Fibroblast of skin of left quadriceps (primary cell): ENCODE measurements around the gene ECHDC1.
"Not testable (repeated sequence)": the region's sequence is repeated elsewhere in the genome, so short reads cannot be mapped to it uniquely, and the experiment has no call there.

ENCODE experiments used
- DNase-seq, 2 experiments: peaks; one replicate each; pipeline ENCODE4 v3.0.0-alpha.2; 2013; ENCODE audit warnings: low read depth in 2 of 2

The ECHDC1 gene, protein sequence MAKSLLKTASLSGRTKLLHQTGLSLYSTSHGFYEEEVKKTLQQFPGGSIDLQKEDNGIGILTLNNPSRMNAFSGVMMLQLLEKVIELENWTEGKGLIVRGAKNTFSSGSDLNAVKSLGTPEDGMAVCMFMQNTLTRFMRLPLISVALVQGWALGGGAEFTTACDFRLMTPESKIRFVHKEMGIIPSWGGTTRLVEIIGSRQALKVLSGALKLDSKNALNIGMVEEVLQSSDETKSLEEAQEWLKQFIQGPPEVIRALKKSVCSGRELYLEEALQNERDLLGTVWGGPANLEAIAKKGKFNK

DNA sequence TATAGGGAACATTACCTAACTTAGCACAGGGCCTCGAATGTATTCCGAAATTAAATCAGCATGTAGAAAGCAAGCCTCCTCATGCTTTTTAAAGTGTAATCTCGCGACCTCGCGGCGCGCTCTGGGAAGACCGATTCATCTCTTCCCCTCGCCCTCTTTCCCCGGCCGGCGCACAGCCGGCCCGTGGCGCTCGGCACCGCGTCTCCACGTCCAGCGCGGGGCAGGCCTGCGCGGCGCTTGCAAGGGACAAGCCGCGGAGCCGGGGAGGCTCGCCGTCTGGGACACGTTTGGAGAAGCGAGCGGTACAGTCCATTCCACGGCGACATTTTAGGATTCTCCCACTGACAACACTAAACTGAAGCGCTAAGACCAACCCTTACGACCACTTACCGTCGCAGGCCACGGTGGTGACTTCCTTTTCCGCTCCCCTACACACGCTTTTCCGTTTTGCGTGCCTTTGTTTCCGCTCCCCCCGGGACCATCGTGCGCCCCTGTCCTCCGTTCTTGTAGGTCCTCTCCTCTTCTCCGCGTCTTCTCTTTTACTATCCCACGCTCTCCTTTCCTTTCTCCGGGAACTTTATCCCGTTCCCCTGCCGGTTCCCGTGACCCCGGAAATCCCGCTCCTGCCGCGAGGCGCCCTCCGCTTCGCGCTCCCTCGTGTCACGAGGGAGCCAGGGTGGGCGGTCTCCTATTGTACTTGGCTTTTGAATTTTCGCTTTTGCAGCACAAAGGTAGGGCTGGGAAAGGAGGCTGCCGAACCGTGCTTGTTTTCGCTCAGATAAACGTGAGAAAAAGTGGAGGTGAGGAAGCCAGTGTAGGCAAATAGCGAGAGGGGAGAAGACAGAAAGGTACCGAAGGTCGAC, at the start of gene ECHDC1:
ECHDC1 (minus strand) TSS at position 664 of the 863 bp plus-strand sequence. CDS start 12,581 bp downstream, outside the sequence.
- DNase-seq: peak; percentile 32 to 34

DNA sequence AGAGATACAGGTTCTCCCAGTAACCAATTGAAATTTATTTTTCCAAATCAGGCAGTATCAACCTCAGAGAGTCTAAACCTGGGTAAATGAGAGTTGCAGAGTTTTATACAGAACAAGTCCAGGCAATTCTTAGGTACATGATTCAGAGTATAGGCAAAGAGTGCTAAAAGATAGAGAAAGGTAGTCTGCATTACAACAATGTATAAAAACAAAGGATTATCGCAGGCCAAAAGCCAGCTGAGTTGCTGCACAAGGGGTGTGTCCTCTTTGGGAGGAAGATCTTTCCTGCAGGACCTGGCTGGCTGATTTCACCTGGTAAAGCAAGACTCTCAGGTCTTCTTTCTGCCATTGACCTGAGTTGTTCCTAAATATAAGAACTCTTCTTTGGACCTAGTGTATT, 48.9 kb upstream of the ECHDC1 start:
- no peak for DNase-seq

DNA sequence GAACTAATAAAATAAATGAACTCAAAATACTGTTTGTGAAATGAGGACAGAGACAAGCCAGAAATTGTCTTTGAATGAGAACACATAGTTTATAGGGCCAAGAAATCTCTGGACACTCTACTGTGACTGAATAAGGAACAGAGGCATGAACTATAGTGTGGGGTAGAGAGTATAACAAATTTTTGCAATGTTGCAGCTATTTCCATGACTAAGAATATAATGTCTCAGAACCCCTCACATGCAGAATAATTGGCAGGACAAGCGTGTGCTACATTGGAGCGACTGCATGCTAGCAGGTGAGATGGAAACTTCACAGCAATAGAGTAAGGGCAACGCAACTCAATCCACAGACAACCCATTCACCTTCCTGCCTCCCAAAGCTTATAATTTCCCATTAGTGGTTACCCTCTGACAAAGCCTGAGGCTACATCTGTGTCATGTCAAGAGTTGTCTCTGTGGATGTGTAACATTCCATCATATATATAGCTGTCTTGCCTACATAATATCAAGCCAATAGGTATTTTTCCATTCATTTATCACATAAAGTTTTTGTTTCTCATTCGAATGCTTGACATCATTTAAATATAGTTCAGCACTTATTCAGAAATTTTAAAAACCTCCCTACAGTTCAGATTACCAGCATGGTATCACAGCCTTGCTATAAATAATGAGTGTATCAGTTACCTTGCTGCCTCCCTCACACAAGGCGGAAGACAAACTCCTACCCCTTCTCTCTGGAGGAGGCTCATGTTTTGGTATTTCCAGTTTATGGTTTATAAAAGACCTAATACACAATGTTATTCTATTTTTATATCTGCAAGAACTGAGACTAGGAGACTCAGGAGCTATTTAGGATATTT, 47.9 kb upstream of the ECHDC1 start:
- no peak for DNase-seq

DNA sequence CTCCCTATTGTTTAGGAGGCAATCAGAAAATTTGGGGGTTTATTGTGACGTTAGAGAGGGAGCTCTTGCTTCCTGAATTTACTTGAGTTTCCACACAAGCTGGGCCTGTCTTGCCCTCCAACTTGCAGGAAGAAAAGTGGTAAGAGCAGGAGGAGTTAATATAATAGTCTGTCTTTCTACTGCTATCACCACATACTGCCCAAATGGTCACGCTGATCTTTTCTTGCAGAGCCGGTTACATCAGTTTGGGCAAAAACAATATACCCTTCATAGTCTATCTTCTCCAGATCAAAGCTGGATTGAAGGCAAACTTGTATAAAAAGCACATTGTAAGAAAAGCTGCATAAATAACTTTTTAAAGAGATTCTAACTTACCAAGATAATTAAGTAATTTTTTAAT, 46.3 kb upstream of the ECHDC1 start:
- DNase-seq: no peak

DNA sequence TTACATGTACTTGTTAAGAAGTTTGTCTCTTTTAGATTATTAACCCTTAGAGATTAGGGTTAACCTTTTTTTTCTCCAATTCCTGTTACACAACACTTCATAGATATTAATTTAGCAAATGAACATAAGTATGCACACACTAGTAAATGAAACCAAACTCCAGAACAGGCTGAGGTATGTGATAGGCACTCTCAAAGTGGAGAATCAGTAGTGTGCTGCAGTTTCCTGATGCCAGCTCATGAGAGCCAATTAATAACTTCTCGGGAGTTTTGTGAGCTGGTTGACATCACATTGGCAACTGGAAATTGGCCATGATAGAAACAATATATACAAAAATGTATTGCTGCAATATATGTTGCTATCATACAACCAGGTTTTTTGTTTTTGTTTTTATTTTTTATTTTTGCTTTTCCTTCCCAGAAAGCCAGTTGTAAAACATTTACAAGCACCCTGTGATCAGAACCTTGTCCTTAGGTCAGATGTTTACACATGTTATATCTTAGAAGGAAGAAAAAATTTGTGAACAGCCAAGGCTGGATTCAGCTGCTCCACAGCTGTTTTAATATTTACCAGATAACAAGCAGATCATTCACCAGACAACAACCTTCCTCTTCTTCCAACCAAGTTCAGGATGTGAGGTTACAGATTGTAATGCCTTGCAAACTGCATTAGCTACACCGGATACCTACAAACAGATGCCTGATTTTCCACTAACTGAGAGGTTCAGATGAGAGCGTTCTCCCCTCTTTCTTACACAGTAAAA, 42.4 kb upstream of the ECHDC1 start:
- no peak for DNase-seq

DNA sequence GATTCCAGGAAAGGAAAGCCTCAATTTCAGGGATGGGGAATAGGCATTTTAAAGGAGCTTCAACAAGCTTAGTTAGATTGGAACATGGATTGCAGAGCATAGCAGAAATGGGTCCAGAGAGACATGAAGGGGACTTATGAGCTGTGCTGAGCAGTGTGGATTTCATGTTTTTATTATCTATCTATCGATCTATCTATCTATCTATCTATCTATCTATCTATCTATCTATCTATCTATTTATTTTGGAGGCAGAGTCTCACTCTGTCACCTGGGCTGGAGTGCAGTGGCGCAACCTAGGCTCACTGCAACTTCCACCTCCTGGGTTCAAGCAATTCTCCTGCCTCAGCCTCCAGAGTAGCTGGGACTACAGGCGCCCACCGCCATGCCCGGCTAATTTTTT, 41.4 kb upstream of the ECHDC1 start:
- DNase-seq: not testable (repeated sequence)

DNA sequence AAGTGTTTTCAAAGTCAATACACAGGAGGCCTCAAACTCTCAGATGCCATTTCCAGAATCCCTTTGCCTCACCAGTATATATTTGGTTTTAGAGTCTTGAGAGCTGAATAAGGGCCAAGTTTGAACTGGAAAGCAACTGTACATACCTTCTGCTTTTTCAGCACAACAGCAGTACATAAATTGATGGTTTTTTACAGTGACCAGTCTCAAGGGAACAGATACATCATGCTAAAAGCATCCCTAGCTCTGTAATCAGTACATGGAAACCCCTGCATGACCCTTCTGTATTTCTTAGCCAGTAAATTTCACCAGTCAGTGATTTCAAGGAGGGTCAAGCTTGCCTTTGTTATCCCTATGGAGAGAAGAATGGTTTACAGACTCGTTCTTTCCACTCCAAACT, 40.6 kb upstream of the ECHDC1 start:
- DNase-seq: peak; percentile 42 to 44

DNA sequence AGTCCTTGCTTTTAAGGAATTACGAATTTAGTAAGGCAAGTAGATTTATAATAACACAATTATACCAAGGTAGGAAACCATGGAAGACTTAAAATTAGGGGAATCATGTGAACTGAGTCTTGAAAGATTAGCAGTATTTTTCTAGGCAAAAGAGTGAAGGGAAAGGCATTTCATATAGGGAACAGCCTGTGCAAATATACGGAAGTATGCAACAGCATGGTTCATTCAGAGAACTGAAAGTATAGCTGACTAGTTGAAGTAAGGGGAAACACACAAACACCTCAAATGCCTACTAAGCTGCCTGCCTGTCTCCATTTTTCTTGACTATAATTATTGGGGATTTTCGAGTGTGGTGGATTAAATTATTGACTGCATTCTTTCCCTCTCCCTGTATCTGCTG, 39.0 kb upstream of the ECHDC1 start:
- no peak for DNase-seq

DNA sequence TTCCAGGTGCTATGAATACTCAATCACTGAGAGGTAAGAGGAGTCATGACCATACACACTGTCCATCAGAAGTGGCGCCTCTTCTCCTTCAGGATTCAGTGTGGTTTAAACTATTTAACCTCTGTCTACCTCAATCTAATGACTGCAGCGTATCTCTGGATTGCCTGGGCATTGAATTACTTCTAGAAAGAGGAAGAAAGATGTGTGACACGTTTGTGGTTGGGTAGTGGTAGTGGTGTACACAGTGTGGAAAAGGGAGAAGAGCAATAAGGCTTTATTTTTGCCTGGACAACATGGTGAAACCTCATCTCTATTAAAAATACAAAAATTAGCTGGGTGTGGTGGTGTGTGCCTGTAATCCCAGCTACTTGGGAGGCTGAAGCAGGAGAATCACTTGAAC, 38.0 kb upstream of the ECHDC1 start:
- no peak for DNase-seq

DNA sequence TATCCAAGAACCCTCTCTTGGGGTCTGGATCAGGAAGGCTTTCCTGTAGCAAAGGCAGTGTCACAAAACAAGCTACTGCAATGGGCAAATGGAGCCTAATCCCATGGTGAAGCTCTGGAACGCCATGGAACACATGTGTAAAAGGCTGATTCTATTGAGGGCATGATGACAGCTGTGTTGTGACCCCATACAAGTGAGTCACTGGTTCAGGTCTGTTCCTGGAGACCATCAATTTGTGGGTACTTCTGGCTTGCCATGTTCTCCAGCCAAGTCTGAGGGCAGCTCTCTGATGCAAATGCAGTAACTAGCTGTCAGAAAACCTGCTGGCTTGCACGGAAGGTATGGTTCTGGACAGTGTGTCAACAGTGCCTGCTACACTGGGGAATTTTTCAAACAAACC, 33.3 kb upstream of the ECHDC1 start:
- no peak for DNase-seq

DNA sequence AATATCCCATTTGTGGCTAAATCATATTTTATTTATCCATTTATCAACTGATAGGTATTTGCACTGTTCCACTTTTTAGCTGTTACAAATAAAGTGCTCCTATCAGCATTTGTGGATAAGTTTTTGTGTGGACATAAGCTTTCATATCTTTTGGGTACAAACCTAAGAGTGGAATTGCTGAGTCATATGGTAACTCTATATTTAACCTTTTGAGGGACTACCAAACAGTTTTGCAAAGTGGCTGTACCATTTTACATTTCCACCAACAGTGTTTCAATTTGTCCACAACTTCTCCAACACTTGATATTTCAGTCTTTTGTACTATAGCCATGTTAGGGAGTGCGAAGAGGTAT, 23.6 kb upstream of the ECHDC1 start:
- DNase-seq: no peak

DNA sequence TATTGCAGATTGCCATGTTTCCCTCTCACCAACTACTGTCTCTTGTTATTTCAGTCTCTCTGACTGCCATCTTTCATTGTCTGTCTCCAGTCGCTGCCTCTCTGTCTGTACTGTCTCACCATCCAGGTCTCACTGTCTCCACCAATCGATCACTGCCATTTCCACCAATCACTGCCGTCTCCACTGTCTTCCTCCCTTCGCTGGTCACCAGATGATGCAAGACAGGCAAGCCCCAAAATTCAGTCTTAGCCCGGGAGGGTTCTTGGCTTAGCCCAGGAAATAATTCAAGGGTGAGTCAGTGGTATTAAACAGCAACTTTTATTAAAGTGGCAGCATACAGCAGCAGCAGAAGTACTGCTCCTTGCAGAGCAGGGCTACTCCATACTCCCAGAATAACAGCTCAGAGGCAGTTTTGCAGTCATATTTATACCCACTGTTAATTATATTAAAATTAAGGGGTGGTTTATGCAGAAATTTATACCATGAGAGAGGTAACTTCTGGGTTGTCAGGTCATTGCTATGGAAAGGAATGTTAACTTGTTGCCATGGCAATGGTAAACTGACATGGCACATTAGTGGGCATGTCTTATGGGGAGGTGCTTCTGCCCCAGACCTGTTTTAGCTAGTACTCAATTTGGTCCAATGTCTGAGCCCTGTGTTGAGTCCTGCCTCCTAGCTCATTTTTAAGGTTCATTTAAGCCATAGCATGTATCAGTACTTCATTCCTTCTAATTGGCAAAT, 23.0 kb upstream of the ECHDC1 start:
- DNase-seq: peak; percentile 95

DNA sequence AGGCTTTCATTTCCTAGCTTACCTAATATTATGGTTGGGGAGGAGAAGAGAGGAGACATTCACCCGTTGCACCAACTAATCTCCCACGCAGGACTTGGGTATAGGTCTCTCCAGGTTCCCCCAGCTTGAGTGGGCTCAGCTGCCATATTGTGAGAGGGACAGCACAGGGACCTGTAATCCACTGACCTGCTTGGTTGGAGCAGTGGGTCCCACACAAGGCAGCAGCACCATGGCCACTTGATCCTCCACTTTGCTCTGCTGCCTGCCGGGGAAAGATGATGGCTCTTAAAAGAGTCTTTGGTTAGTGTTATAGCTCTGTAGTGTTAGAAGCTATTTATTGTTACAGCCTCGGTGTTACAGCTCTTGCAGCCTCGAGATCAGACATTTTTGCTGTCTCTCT, 22.5 kb upstream of the ECHDC1 start:
- DNase-seq: no peak

DNA sequence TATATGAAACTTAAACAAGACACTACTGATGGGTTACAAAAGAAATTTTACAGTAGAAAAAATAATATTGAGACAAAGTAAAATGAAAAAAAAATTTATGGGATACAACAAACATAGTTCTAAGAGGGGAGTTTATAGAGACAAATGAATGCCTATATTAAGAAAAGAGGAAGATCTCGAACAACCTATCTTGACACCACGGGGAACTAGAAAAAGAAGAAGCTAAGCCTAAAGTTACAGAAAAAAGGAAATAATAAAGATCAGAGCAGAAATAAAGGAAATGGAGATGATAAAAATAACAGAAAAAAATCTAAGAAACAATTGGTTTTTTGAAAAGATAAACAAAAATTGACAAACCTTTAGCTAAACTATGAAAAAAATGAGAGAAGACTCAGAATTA, 9.1 kb upstream of the ECHDC1 start:
- no peak for DNase-seq

DNA sequence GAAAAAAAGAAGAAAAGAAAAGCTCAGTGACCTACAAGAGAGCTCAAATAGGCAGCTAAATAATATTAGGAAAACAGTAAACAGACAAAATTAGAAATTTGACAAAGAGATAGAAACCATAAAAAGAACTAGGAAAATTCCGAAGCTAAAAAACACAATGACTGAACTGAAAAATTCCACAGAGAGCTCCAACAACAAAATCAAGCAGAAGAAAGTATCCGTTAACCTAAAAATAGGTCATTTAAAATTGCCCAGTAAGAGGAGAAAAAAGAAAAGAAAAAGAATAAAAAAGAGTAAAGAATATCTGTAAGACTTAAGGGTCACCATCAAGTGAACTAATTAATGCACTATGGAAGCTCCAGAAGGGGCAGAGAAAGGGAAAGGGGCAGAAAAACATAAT, 6.6 kb upstream of the ECHDC1 start:
- DNase-seq: no peak

DNA sequence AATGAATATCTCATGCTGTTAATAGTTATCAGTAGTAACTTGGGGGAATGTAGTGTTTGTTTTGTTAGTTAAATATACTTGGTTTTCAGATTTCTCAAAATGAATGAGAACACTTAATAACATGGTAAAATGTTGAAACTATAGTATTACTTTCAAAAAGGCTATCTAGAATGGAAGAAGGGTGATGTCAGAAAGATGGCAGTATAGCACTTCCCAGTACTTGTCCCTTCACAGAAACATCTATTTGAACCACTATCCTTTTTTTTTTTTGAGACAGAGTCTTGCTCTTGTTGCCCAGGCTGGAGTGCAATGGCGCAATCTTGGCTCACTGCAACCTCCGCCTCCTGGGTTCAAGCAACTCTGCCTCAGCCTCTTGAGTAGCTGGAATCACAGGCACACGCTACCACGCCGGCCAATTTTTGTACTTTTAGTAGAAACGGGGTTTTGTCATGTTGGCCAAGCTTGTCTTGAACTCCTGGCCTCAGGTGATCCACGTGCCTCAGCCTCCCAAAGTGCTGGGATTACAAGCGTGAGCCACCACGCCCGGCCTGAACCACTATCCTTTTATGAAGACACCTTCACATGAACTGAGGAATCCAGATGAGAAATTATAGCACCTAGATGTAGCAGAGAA, 4.7 kb upstream of the ECHDC1 start:
- DNase-seq: no peak

DNA sequence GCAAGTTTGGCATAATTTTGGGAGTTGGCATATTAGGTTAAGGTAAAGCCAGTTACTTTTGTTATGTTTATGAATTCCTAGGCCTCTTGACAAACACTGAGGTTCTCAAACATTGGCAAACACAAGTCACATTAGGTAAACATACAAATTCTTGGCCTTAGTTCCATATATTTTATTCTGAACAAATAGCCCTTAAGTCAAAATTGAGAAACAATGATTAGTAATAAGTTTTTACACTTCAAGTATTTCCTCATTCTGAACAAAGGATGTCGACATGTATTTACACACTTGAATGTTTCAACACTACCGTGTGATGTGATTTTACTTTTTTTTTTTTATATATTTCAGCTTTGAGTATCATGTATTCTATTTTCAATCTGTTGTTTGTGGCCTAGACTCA, 3.8 kb upstream of the ECHDC1 start:
- DNase-seq: no peak

DNA sequence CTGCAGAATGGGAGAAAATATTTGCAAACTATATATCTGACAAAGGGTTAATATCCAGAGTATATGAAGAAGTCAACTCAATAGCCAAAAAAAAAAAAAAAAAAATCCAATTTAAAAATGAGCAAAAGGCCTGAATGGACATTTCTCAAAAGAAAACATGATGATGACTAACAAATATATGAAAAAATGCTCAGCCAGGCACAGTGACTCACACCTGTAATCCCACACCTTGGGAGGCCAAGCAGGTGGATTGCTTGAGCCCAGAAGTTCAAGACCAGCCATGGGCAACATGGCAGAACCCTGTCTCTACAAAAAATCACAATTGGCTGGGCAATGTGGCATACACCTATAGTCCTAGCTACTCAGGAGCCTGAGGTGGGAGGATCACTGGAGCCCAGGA, 2.1 kb upstream of the ECHDC1 start:
- no peak for DNase-seq

DNA sequence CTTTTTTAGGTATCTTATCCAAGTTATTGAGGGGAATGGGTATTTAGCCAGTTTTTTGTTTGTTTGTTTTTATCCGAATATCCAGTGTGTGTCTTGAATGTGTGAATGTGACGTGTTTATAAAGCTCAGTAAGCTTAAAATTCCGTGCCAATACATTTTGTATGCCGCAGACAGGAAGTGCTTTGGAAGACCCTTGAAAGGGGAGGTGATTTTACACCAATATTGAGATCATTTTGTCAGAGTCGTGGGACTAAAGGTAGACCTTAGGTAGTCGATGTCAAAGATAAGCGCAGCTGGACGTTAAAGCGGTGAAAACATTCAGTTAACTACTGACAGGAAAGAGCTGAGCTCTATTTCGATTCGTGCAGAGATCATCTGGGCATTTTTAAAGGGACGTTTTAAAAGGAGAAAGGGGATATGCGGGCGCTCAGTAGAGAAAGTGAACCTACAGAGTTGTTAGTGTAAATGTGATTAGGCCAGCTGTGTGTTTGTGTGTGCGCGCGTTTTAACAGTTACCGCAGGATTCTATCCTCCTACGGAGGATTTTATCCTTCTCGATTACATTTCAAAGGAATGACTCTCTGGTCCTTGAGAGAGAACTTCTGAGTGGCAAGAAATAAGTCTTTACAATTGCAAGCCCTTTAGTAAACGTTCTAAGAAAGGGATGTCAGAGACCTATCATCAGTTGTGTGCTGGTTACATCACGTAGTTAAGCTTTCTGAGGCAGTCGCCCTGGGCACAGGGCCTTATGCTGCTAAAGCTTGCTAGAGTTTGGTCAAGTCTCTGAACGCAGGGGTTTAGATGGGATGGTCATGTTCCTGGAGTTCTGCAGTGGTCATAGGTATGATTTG, 625 bp upstream of the ECHDC1 start:
- DNase-seq: no peak
